ENCODE data around the gene CDCA4.
"Not testable (repeated sequence)": the region's sequence is repeated elsewhere in the genome, so short reads cannot be mapped to it uniquely, and the experiment has no call there.

CDCA4 gene

DNA sequence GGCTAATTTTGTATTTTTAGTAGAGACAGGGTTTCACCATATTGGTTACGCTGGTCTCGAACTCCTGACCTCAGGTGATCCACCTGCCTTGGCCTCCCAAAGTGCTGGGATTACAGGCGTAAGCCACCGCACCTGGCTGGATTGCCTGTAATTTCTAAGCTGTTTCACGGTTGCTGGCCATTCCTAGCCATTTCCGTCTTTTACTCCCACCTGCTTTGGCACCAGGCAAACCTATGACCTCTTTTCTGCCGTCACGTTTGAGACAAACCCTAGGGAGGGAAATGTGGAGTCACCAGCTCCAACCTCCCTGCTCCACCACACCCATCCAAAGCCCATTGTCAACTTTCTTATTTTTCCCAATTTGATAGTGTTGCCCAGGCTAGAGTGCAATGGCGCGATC, 43.1 kb upstream of the CDCA4 start:
- H3K36me3 ChIP-seq (ENCODE audit: control insufficient read depth, insufficient read depth, low read length), result no peaks in the 10 kb centered on the region
- 90 to 96% methylated on average over 10 of the region's 10 CpGs for WGBS, 2 experiments (ENCODE audit: insufficient coverage in 2 of 2)
- no peak overlapping the region for H3K4me3 ChIP-seq (ENCODE audit: extremely low read depth, insufficient read depth, low read length, poor library complexity, severe bottlenecking)
- H3K9me3 ChIP-seq (ENCODE audit: control insufficient read depth, low read length), result no peaks in the 10 kb centered on the region
- no peak overlapping the region for H3K27ac ChIP-seq (ENCODE audit: low read depth, low read length, severe bottlenecking)
- H3K4me1 ChIP-seq (ENCODE audit: control insufficient read depth, insufficient read depth, low read length, poor library complexity, severe bottlenecking), result peaks cover 51% of the 10 kb centered on the region

DNA sequence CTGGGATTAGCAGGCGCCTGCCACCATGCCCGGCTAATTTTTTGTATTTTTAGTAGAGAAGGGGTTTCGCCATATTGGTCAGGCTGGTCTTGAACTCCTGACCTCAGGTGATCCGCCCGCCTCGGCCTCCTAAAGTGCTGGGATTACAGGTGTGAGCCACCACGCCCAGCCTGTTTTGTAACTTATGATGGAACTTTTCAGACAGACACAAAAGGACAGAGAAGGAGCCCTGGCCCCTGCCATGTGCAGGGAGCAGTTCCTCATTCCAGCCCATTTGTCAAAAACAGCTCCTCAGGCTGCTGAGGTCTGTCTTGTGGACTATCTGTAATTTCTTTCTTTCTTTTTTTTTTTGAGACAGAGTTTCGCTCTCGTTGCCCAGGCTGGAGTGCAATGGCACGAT, 42.6 kb upstream of the CDCA4 start:
- not testable (repeated sequence) for H3K36me3 ChIP-seq (ENCODE audit: control insufficient read depth, insufficient read depth, low read length)

GRCh38 chr14:105063056-105063455, 42.2 kb upstream of the CDCA4 start:
- no peaks in the 10 kb centered on the region for H3K36me3 ChIP-seq (ENCODE audit: control insufficient read depth, insufficient read depth, low read length)
- no peaks in the 10 kb centered on the region for H3K9me3 ChIP-seq (ENCODE audit: control insufficient read depth, low read length)
- no peak overlapping the region for H3K4me3 ChIP-seq (ENCODE audit: extremely low read depth, insufficient read depth, low read length, poor library complexity, severe bottlenecking)
- WGBS, 2 experiments (ENCODE audit: insufficient coverage in 2 of 2), result 88 to 92% methylated on average over 10 of the region's 10 CpGs
- no peak overlapping the region for H3K27ac ChIP-seq (ENCODE audit: low read depth, low read length, severe bottlenecking)
- H3K4me1 ChIP-seq (ENCODE audit: control insufficient read depth, insufficient read depth, low read length, poor library complexity, severe bottlenecking), result peaks cover 51% of the 10 kb centered on the region

More for the DNA sequence above, 42.6 kb upstream of the CDCA4 start:
- not testable (repeated sequence) for H3K27ac ChIP-seq (ENCODE audit: low read depth, low read length, severe bottlenecking); H3K4me3 ChIP-seq (ENCODE audit: extremely low read depth, insufficient read depth, low read length, poor library complexity, severe bottlenecking); H3K9me3 ChIP-seq (ENCODE audit: control insufficient read depth, low read length)
- peaks cover 51% of the 10 kb centered on the region for H3K4me1 ChIP-seq (ENCODE audit: control insufficient read depth, insufficient read depth, low read length, poor library complexity, severe bottlenecking)
- whole genome bisulfite sequencing, 2 experiments (ENCODE audit: insufficient coverage in 2 of 2), result 95 to 97% methylated on average over 6 to 7 of the region's 10 CpGs

- H3K4me1 ChIP-seq (ENCODE audit: control insufficient read depth, insufficient read depth, low read length, poor library complexity, severe bottlenecking), result peaks cover 43% of the 10 kb centered on the region
- no peaks in the 10 kb centered on the region for H3K9me3 ChIP-seq (ENCODE audit: control insufficient read depth, low read length)
- no peak overlapping the region for H3K27ac ChIP-seq (ENCODE audit: low read depth, low read length, severe bottlenecking)
- H3K36me3 ChIP-seq (ENCODE audit: control insufficient read depth, insufficient read depth, low read length), result no peaks in the 10 kb centered on the region
- no peak overlapping the region for H3K4me3 ChIP-seq (ENCODE audit: extremely low read depth, insufficient read depth, low read length, poor library complexity, severe bottlenecking)
- WGBS, 2 experiments (ENCODE audit: insufficient coverage in 2 of 2), result 94 to 95% methylated on average over 7 of the region's 7 CpGs
Observed at GRCh38 chr14:105062048-105062433, 41.2 kb upstream of the CDCA4 start.

DNA sequence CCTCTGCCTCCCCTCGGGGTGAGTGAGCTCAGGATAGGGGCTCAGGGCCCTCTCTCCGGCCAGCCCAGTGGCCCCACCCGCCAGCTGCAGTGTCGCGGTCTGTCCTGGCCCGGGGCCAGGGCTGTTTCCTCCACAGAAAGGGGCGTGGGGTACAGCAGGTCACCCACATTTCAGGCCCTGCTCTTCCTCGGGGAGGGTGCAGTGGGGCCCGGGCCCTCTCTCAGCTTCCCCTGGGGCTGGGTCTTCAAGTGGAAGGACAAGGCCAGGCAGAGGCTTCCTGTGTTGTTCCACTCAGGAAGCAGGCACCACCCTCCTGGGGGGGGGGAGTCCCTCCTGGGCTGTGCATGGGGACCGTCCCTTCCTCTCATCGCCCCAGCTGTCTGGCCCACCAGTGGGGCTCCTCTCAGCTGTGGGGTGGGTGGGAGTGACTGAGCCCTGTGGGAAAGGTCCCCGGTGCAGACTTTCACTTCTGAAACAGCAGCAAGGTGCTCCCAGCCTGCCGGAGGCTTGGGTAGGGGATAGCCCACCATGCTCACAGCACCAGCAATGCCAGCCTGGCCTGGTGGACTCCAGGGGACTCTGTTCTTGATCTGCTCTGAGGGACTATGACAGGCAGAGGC, 40.7 kb upstream of the CDCA4 start:
- H3K4me3 ChIP-seq (ENCODE audit: extremely low read depth, insufficient read depth, low read length, poor library complexity, severe bottlenecking), result no peak overlapping the region
- no peak overlapping the region for H3K27ac ChIP-seq (ENCODE audit: low read depth, low read length, severe bottlenecking)
- H3K9me3 ChIP-seq (ENCODE audit: control insufficient read depth, low read length), result no peaks in the 10 kb centered on the region
- H3K36me3 ChIP-seq (ENCODE audit: control insufficient read depth, insufficient read depth, low read length), result no peaks in the 10 kb centered on the region
- 91 to 95% methylated on average over 9 of the region's 13 CpGs for WGBS, 2 experiments (ENCODE audit: insufficient coverage in 2 of 2)
- H3K4me1 ChIP-seq (ENCODE audit: control insufficient read depth, insufficient read depth, low read length, poor library complexity, severe bottlenecking), result peaks cover 38% of the 10 kb centered on the region

- Histone ChIP-seq H3K4me1 (ENCODE audit: control insufficient read depth, insufficient read depth, low read length, poor library complexity, severe bottlenecking) (peaks cover 31% of the 10 kb centered on the region), H3K4me3 (ENCODE audit: extremely low read depth, insufficient read depth, low read length, poor library complexity, severe bottlenecking) (no peak overlapping the region), H3K36me3 (ENCODE audit: control insufficient read depth, insufficient read depth, low read length) (no peaks in the 10 kb centered on the region), H3K27ac (ENCODE audit: low read depth, low read length, severe bottlenecking) (no peak overlapping the region), H3K9me3 (ENCODE audit: control insufficient read depth, low read length) (no peaks in the 10 kb centered on the region)
- WGBS, 2 experiments (ENCODE audit: insufficient coverage in 2 of 2), result 89 to 94% methylated on average over 30 of the region's 30 CpGs
Observed at GRCh38 chr14:105060751-105061427, 40.0 kb upstream of the CDCA4 start.

DNA sequence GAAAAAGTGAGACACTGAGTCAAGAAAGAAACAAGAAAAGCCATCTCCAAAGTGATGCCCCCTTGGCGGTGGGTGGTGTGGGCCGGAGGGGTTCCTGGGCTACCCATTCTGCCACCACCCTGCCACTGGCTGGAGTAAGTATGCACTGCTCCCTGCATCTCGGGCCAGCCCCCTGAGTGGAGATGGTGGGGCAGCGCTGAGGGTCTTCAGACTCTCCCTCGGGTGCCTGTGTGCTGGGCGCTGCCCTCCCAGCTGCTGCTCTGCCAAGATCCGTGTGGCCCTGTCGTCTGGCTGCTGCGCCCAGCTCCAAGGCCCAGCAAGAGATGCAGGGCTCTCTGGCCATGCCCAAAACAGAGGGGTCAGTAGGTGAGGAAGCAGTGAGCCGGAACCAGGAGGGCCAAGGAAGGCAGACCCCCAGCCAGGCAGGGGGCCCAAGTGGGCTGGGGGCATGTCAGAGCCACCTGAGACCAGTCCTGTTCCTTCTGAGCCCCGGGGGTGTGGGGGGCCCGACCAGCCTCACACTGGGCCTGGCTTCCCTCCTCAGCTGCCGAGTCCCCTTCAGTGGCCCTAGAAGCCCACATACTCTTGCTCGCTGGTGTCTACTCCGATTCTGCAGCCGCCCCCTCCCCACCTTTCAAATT, 39.2 kb upstream of the CDCA4 start:
- Histone ChIP-seq H3K27ac (ENCODE audit: low read depth, low read length, severe bottlenecking) (no peak overlapping the region), H3K4me1 (ENCODE audit: control insufficient read depth, insufficient read depth, low read length, poor library complexity, severe bottlenecking) (peaks cover 23% of the 10 kb centered on the region), H3K9me3 (ENCODE audit: control insufficient read depth, low read length) (no peaks in the 10 kb centered on the region), H3K4me3 (ENCODE audit: extremely low read depth, insufficient read depth, low read length, poor library complexity, severe bottlenecking) (no peak overlapping the region), H3K36me3 (ENCODE audit: control insufficient read depth, insufficient read depth, low read length) (no peaks in the 10 kb centered on the region)
- WGBS, 2 experiments (ENCODE audit: insufficient coverage in 2 of 2), result 95 to 97% methylated on average over 14 to 16 of the region's 16 CpGs

DNA sequence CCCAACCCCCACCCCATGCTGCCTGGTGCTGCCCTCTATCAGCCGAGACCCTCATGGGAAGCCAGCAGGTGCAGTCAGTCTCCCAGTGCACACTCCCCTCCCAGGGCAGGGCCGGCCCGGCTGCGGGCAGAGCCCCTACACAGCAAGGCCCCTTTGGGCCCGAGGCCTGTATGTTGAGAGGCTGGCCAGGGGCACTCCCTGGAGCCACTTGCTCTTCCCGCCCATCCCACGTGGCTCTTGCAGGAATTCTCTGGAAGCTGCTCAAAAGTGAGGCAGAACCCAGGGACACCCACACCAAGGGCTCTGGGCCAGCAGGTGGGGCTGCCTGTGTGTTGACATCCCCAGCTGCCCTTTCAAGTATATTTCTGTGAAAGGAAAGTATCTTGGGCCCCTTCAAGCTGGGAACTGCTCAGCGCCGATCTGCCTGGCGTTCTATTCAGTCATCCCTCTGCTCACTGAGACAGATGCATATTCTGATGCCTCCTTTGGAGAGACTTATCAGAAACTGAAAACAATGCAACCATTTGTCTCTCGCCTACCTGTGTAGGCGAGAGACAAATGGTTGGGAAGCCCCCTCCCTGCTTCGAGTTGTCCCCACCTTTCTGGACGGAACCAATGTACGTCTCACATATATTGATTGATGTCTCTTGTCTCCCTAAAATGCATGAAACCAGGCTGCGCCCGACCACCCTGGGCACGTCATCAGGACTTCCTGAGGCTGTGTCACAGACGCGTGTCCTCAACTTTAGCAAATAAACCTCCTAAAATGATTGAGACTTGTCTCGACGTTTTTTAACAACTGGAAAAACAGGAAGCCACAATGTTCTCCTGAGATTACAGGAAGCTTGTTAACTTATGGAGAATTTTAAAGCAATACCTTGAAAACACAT, 38.4 kb upstream of the CDCA4 start:
- Histone ChIP-seq H3K36me3 (ENCODE audit: control insufficient read depth, insufficient read depth, low read length) (no peaks in the 10 kb centered on the region), H3K4me3 (ENCODE audit: extremely low read depth, insufficient read depth, low read length, poor library complexity, severe bottlenecking) (no peak overlapping the region), H3K9me3 (ENCODE audit: control insufficient read depth, low read length) (no peaks in the 10 kb centered on the region), H3K27ac (ENCODE audit: low read depth, low read length, severe bottlenecking) (no peak overlapping the region), H3K4me1 (ENCODE audit: control insufficient read depth, insufficient read depth, low read length, poor library complexity, severe bottlenecking) (peaks cover 18% of the 10 kb centered on the region)
- WGBS, 2 experiments (ENCODE audit: insufficient coverage in 2 of 2), result 87% methylated on average over 18 to 21 of the region's 22 CpGs

DNA sequence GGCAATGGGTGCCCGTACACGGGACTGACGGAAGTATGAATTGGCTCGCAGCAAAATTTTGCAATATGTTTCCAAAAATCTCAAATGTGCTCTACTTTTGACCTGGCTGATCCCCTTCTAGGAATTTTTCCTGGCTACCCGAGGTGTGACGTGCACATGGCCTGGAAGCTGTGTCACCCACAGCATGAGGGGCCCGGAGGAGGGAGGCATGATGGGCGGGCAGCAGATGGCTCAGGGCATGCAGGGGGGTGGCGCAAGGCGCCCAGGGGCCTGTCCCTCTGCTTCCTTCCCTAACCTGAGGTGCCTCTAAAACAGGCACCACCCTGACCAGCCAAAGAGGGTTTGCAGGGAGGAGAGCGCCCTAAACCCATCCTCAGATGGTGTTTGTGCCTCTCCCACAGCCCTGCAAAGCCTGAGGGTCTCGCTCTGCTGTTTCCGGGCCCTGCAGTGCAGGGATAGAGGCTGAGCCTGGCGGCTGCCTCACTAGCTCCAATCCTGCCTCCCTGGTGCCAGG, 37.7 kb upstream of the CDCA4 start:
- peaks cover 18% of the 10 kb centered on the region for H3K4me1 ChIP-seq (ENCODE audit: control insufficient read depth, insufficient read depth, low read length, poor library complexity, severe bottlenecking)
- H3K36me3 ChIP-seq (ENCODE audit: control insufficient read depth, insufficient read depth, low read length), result no peaks in the 10 kb centered on the region
- H3K27ac ChIP-seq (ENCODE audit: low read depth, low read length, severe bottlenecking), result no peak overlapping the region
- WGBS, 2 experiments (ENCODE audit: insufficient coverage in 2 of 2), result 93 to 95% methylated on average over 10 to 14 of the region's 14 CpGs
- no peaks in the 10 kb centered on the region for H3K9me3 ChIP-seq (ENCODE audit: control insufficient read depth, low read length)
- H3K4me3 ChIP-seq (ENCODE audit: extremely low read depth, insufficient read depth, low read length, poor library complexity, severe bottlenecking), result no peak overlapping the region

- Histone ChIP-seq H3K4me1 (ENCODE audit: control insufficient read depth, insufficient read depth, low read length, poor library complexity, severe bottlenecking) (peaks cover 15% of the 10 kb centered on the region), H3K9me3 (ENCODE audit: control insufficient read depth, low read length) (no peaks in the 10 kb centered on the region), H3K4me3 (ENCODE audit: extremely low read depth, insufficient read depth, low read length, poor library complexity, severe bottlenecking) (no peak overlapping the region), H3K27ac (ENCODE audit: low read depth, low read length, severe bottlenecking) (no peak overlapping the region), H3K36me3 (ENCODE audit: control insufficient read depth, insufficient read depth, low read length) (no peaks in the 10 kb centered on the region)
- 61 to 62% methylated on average over 18 to 19 of the region's 22 CpGs for WGBS, 2 experiments (ENCODE audit: insufficient coverage in 2 of 2)
Observed at GRCh38 chr14:105056303-105056831, 35.5 kb upstream of the CDCA4 start.
